HG03139 (cell line): Measurements from ENCODE around the gene PPM1D.
"Not testable (repeated sequence)": the region's sequence is repeated elsewhere in the genome, so short reads cannot be mapped to it uniquely, and the experiment has no call there.

ENCODE experiments used
- ATAC-seq: cut with Tn5 transposase; IDR thresholded peaks from one replicate; pipeline ENCODE4 v1.9.1; 2021; ENCODE audit not compliant: unreplicated experiment

The PPM1D gene

GRCh38 chr17:60664022-60664421 lies 64.0 kb downstream of the PPM1D start:
- ATAC-seq, result no peak

- no peak for ATAC-seq
Observed at GRCh38 chr17:60665602-60666001, 65.6 kb downstream of the PPM1D start.

- ATAC-seq, result not testable (repeated sequence)
Observed at GRCh38 chr17:60668741-60669140, 68.7 kb downstream of the PPM1D start.

- no peak for ATAC-seq
Observed at GRCh38 chr17:60671482-60671881, 71.5 kb downstream of the PPM1D start.

GRCh38 chr17:60674637-60675036 lies 74.6 kb downstream of the PPM1D start:
- not testable (repeated sequence) for ATAC-seq

- ATAC-seq, result no peak
Observed at GRCh38 chr17:60675997-60676396, 76.0 kb downstream of the PPM1D start.

GRCh38 chr17:60676758-60677307 lies 76.8 kb downstream of the PPM1D start:
- no peak for ATAC-seq

GRCh38 chr17:60677308-60678117 lies 77.5 kb downstream of the PPM1D start, which contains the start of gene BCAS3:
Gene BCAS3, plus strand, starts transcription at chr17:60677851.
- ATAC-seq, result peak; percentile 95

- ATAC-seq, result no peak
Observed at GRCh38 chr17:60678118-60678444, 78.1 kb downstream of the PPM1D start.

- no peak for ATAC-seq
Observed at GRCh38 chr17:60679287-60679686, 79.3 kb downstream of the PPM1D start.

- no peak for ATAC-seq
Observed at GRCh38 chr17:60680754-60681153, 80.8 kb downstream of the PPM1D start.

GRCh38 chr17:60685437-60685836 lies 85.4 kb downstream of the PPM1D start:
- ATAC-seq, result no peak

GRCh38 chr17:60695960-60696359 lies 96.0 kb downstream of the PPM1D start:
- ATAC-seq, result no peak

GRCh38 chr17:60699090-60699489 lies 99.1 kb downstream of the PPM1D start:
- no peak for ATAC-seq

GRCh38 chr17:60704170-60704569 lies 104.2 kb downstream of the PPM1D start:
- ATAC-seq, result no peak

GRCh38 chr17:60712675-60713074 lies 112.7 kb downstream of the PPM1D start:
- ATAC-seq, result no peak

GRCh38 chr17:60713608-60714007 lies 113.6 kb downstream of the PPM1D start:
- ATAC-seq, result no peak
